GM18873 (cell line): Measurements from ENCODE around the gene CGB1.
"Not testable (repeated sequence)": the region's sequence is repeated elsewhere in the genome, so short reads cannot be mapped to it uniquely, and the experiment has no call there.

Source experiments
- ATAC-seq: cut with Tn5 transposase; IDR thresholded peaks from one replicate; pipeline ENCODE4 v1.9.1; 2021; ENCODE audit warnings: mild to moderate bottlenecking, moderate library complexity, moderate number of reproducible peaks; ENCODE audit not compliant: unreplicated experiment, low FRiP score

CGB1 gene

GRCh38 chr19:49036815-49037214 lies at the start of gene CGB1:
TSS of gene CGB1 (minus strand) at chr19:49036895. CDS start at chr19:49036711, 184 bp downstream.
- ATAC-seq, result not testable (repeated sequence)

GRCh38 chr19:49086296-49086695 lies 49.6 kb upstream of the CGB1 start:
- ATAC-seq, result no peak

- no peak for ATAC-seq
Measured at GRCh38 chr19:49085868-49086232, 49.2 kb upstream of the CGB1 start.

- peak; percentile 66 for ATAC-seq
Measured at GRCh38 chr19:49085020-49085867, 48.5 kb upstream of the CGB1 start, which contains the start of gene SNRNP70. TSS of gene SNRNP70 (plus strand) at chr19:49085451. CDS start at chr19:49086415, 964 bp downstream.

GRCh38 chr19:49084206-49085019 lies 47.7 kb upstream of the CGB1 start:
- ATAC-seq, result no peak

GRCh38 chr19:49081273-49081672 lies 44.6 kb upstream of the CGB1 start:
- ATAC-seq, result no peak

GRCh38 chr19:49080392-49080791 lies 43.7 kb upstream of the CGB1 start:
- ATAC-seq, result no peak

- ATAC-seq, result not testable (repeated sequence)
Measured at GRCh38 chr19:49074869-49075268, 38.2 kb upstream of the CGB1 start.

- ATAC-seq, result no peak
Measured at GRCh38 chr19:49073514-49074378, 37.1 kb upstream of the CGB1 start.

GRCh38 chr19:49071860-49072547 lies 35.3 kb upstream of the CGB1 start:
- no peak for ATAC-seq

- ATAC-seq, result no peak
Measured at GRCh38 chr19:49070416-49070815, 33.7 kb upstream of the CGB1 start.

- no peak for ATAC-seq
Measured at GRCh38 chr19:49069026-49069425, 32.3 kb upstream of the CGB1 start.

- ATAC-seq, result no peak
Measured at GRCh38 chr19:49067554-49067953, 30.9 kb upstream of the CGB1 start.

GRCh38 chr19:49065905-49066512 lies 29.3 kb upstream of the CGB1 start:
- ATAC-seq, result no peak

GRCh38 chr19:49064768-49065611 lies 28.3 kb upstream of the CGB1 start, which contains the start of gene NTF4:
TSS of gene NTF4 (minus strand) at chr19:49064818. CDS start at chr19:49061997, 2,821 bp downstream.
- ATAC-seq, result no peak

- no peak for ATAC-seq
Measured at GRCh38 chr19:49064029-49064629, 27.4 kb upstream of the CGB1 start.

- no peak for ATAC-seq
Measured at GRCh38 chr19:49061445-49061844, 24.8 kb upstream of the CGB1 start.

GRCh38 chr19:49061000-49061399 lies 24.3 kb upstream of the CGB1 start:
- no peak for ATAC-seq
